Stomach (tissue), 9 donors: ENCODE measurements around the gene SFN. TPM values are rescaled to one million over a fixed set of nuclear protein-coding genes. Genes with fewer than 3 reads are reported as not detected.

Experiments
- DNase-seq, 2 donors: peaks; one replicate each; pipeline versions ENCODE4 v3.0.0 to v3.0.0-alpha.2; 2013 to 2019
- H3K27ac ChIP-seq, 5 donors: fragments of 200-600 bp in 4 of 5; sonication (generic) in 4 of 5; one replicate each; pipeline ENCODE4 v1.5.1; 2013 to 2019; ENCODE audit warnings: mild to moderate bottlenecking in 1 of 5, moderate library complexity in 1 of 5
- H3K27me3 ChIP-seq, 3 donors: fragments of 200-600 bp; sonication (generic); one replicate each; pipeline ENCODE4 v1.5.1; 2017 to 2019; ENCODE audit warnings: mixed run types in 1 of 3
- H3K36me3 ChIP-seq, 4 donors: fragments of 200-600 bp; sonication (generic); 1 replicate in 3 of 4; 2 replicates in 1 of 4; pipeline ENCODE4 v1.5.1; 2016 to 2019
- H3K4me1 ChIP-seq, 4 donors: fragments of 200-600 bp; sonication (generic); one replicate each; pipeline ENCODE4 v1.5.1; 2016 to 2019
- H3K4me3 ChIP-seq, 4 donors: fragments of 200-600 bp; sonication (generic) in 3 of 4; one replicate each; pipeline ENCODE4 v1.5.1; 2016 to 2019; ENCODE audit warnings: mild to moderate bottlenecking in 1 of 4
- H3K9me3 ChIP-seq, 4 donors: fragments of 200-600 bp; sonication (generic); one replicate each; pipeline ENCODE4 v1.5.1; 2016 to 2019
- EP300 ChIP-seq: sonication (generic); formaldehyde crosslinking; IDR thresholded peaks from one replicate; pipeline ENCODE4 v1.6.1; 2017; ENCODE audit warnings: antibody characterized with exemption
- POLR2A ChIP-seq, 4 donors: fragments of 450-650 bp; IDR thresholded peaks; one replicate each; pipeline ENCODE4 v1.6.1; 2016; ENCODE audit warnings: antibody characterized with exemption in 4 of 4, control low read depth in 2 of 4, mild to moderate bottlenecking in 1 of 4, moderate library complexity in 1 of 4
- POLR2AphosphoS5 ChIP-seq, 3 donors: sonication (generic); formaldehyde crosslinking; IDR thresholded peaks; one replicate each; pipeline ENCODE4 v1.6.1; 2016; ENCODE audit warnings: antibody characterized with exemption in 3 of 3
- WGBS, 5 donors: extraction: QIAGEN DNeasy Blood & Tissue Kit in 3 of 5; methylation state at CpG; one replicate each; pipeline versions ENCODE4 v1.1.5 to v1.1.7; 2013 to 2018; 5-methylcytosine and 5-hydroxymethylcytosine counted together
- intact Hi-C: fragments of 100-400 bp; cut with DNase I; formaldehyde crosslinking; loops from one replicate; pipeline ENCODE4 v1.15.1; 2023; ENCODE audit warnings: low total_unique reads
- polyA plus RNA-seq, 3 donors: library from polyadenylated mRNA; stranded (reverse); fragments of 200-250 nt; gene quantifications; one replicate each; pipeline ENCODE4 v1.2.3, GENCODE V29; 2013
- total RNA-seq, 5 donors: library from RNA; depleted of rRNA; stranded (reverse); fragments of >200 nt; gene quantifications; one replicate each; pipeline versions ENCODE4 v1.1.0 to v1.2.3, GENCODE V29; 2014 to 2016
- TF ChIP-seq, protein P1 (sequence below), 7 experiments: fragments of 450-650 bp in 4 of 7; fragments of 200-600 bp in 3 of 7; sonication (generic) in 3 of 7; IDR thresholded peaks; one replicate each; pipeline ENCODE4 v1.5.1; 2016 to 2019; ENCODE audit warnings: antibody characterized with exemption in 7 of 7, control low read depth in 2 of 7, mild to moderate bottlenecking in 1 of 7
- donor health status: healthy with polysubstance abuse.
- donor health status: Bipolar disorder and iron deficiency.
- donor health status: healthy.

SFN gene
- total and polyA plus RNA-seq, 8 donors: 17.4 to 410 (median 81.2) TPM

DNA sequence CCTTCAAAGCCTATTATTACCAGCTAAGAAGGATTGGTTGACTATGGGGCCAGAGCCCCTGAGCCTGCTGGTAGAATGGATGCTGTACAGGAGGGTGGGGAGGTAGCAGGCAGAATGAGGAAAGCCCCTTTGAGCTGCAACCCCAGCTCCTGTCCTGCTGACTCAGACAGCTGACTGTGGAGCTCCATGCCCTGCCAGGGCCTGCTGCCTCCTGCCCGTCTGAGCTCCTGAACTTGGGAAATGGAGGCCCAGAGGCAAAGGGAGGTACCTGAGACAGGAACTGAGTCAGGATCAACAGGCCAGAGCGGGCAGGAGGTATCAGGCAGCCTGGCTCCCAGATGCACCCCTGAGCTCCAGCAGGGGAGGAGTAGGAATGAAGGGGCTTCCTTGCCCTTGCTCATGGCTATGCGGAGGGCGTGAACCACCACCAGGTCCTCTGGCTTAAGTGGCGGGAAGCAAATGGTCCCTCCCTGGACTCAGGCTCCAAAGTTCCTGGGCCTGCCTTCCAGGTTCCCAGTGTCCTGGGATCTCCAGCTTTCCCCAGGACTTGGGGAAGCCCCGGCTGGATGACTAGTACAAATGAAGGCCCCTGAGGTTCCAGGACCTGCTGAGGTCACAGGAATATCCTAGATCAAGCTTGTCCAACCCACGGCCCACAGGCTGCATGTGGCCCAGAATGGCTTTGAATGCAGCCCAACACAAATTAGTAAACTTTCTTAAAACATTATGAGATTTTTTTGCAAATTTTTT is 3.9 kb upstream of the SFN start:
- TF ChIP-seq POLR2A (IDR thresholded peaks at IDR 0.05) (no peak), EP300 (no peak), POLR2AphosphoS5 (IDR thresholded peaks at IDR 0.05) (no peak)
- TF ChIP-seq, protein P1, sequence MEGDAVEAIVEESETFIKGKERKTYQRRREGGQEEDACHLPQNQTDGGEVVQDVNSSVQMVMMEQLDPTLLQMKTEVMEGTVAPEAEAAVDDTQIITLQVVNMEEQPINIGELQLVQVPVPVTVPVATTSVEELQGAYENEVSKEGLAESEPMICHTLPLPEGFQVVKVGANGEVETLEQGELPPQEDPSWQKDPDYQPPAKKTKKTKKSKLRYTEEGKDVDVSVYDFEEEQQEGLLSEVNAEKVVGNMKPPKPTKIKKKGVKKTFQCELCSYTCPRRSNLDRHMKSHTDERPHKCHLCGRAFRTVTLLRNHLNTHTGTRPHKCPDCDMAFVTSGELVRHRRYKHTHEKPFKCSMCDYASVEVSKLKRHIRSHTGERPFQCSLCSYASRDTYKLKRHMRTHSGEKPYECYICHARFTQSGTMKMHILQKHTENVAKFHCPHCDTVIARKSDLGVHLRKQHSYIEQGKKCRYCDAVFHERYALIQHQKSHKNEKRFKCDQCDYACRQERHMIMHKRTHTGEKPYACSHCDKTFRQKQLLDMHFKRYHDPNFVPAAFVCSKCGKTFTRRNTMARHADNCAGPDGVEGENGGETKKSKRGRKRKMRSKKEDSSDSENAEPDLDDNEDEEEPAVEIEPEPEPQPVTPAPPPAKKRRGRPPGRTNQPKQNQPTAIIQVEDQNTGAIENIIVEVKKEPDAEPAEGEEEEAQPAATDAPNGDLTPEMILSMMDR (IDR thresholded peaks at IDR 0.05): no peak
- 87 to 96% (median 89%) methylated on average over 7 of the region's 7 CpGs for WGBS, 5 donors
- Histone ChIP-seq H3K4me3 (no peak overlapping the region), H3K9me3 (no peaks in the 10 kb centered on the region), H3K27ac (no peak overlapping the region), H3K27me3 (no peaks in the 10 kb centered on the region), H3K36me3 (peaks cover 6 to 44% (median 41%) of the 10 kb centered on the region in 4 donors), H3K4me1 (peaks cover 6 to 38% (median 9%) of the 10 kb centered on the region in 4 donors)
- intact Hi-C loops: no loop called here
- DNase-seq: no peak

DNA sequence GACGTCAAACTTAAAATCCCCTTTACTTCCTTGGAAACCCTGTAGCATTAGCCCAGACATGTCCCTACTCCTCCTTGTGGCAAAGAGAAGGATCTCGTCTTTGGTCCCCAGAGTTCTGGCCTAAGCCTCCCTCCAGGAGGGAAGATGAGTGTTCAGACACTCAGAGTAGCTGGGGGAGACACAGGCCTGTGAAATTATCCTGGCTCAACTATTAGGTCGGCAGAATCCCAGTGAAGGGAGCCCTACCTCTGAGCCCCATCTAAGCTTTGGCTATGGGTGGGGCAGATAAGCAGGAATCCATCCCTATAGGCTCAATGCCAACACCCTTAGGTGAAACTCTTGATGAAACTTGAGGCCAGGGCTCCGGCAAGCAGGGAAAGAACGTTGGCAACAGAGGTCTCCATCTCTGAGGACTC is 1.7 kb upstream of the SFN start:
- Histone ChIP-seq H3K4me1 (peaks cover 16 to 36% (median 26%) of the 10 kb centered on the region in 4 donors), H3K4me3 (no peak overlapping the region), H3K36me3 (peaks cover 0 to 22% (median 19%) of the 10 kb centered on the region in 4 donors), H3K9me3 (no peaks in the 10 kb centered on the region), H3K27me3 (no peaks in the 10 kb centered on the region), H3K27ac (peak overlapping the region in 1 of 5 donors; percentile 92)
- no peak for DNase-seq
- intact Hi-C loops: no loop called here
- TF ChIP-seq, protein P1 (IDR thresholded peaks at IDR 0.05): no peak
- TF ChIP-seq EP300 (no peak), POLR2AphosphoS5 (IDR thresholded peaks at IDR 0.05) (no peak), POLR2A (IDR thresholded peaks at IDR 0.05) (no peak)
- WGBS, 5 donors: 47 to 70% (median 49%) methylated on average over 5 of the region's 5 CpGs

DNA sequence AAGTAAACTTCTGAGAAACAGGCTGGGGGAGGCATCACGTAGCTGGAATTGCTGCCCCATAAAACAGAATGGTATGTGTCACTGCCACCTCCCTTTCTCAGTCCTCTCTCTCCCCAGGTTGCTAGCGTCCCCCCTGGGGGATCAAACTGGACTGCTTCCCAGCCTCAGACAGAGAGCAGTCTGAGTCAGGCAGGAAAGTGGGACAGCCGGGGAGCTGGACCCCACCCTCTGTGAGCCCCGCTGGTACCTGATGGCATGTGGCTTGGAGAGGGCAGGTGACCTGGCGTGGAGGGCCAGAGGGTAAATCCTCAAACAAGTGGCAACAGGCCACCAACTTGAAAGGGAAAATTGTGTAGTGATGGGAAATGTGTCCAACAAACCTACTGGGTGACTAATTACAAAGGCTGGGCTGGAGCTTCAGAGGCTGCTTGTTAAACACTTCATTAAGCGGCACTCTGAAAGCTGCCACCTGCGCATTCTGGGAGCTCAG is 1.0 kb upstream of the SFN start:
- Histone ChIP-seq H3K4me3 (no peak overlapping the region), H3K9me3 (no peaks in the 10 kb centered on the region), H3K36me3 (peaks cover 0 to 16% (median 13%) of the 10 kb centered on the region in 4 donors), H3K27ac (peak overlapping the region; percentile 74 to 99 (median 96)), H3K27me3 (no peaks in the 10 kb centered on the region), H3K4me1 (peaks cover 16 to 36% (median 26%) of the 10 kb centered on the region in 4 donors)
- TF ChIP-seq POLR2A (IDR thresholded peaks at IDR 0.05) (no peak), POLR2AphosphoS5 (IDR thresholded peaks at IDR 0.05) (no peak), EP300 (no peak)
- TF ChIP-seq, protein P1 (IDR thresholded peaks at IDR 0.05): no peak
- WGBS, 5 donors: 82 to 91% (median 89%) methylated on average over 7 of the region's 7 CpGs
- no peak for DNase-seq
- intact Hi-C loops: no loop called here

DNA sequence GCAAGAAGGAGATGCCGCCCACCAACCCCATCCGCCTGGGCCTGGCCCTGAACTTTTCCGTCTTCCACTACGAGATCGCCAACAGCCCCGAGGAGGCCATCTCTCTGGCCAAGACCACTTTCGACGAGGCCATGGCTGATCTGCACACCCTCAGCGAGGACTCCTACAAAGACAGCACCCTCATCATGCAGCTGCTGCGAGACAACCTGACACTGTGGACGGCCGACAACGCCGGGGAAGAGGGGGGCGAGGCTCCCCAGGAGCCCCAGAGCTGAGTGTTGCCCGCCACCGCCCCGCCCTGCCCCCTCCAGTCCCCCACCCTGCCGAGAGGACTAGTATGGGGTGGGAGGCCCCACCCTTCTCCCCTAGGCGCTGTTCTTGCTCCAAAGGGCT is 732 bp downstream of the SFN start:
- H3K4me1 ChIP-seq: peaks cover 16 to 36% (median 26%) of the 10 kb centered on the region in 4 donors
- intact Hi-C loops: no loop called here
- H3K27me3 ChIP-seq: no peaks in the 10 kb centered on the region
- TF ChIP-seq EP300 (no peak), POLR2AphosphoS5 (IDR thresholded peaks at IDR 0.05) (no peak), POLR2A (IDR thresholded peaks at IDR 0.05) (no peak)
- TF ChIP-seq, protein P1 (IDR thresholded peaks at IDR 0.05): no peak
- WGBS, 5 donors: 23 to 57% (median 45%) methylated on average over 11 to 20 of the region's 20 CpGs
- H3K9me3 ChIP-seq: no peaks in the 10 kb centered on the region
- peak overlapping the region; percentile 58 to 65 (median 61) for H3K4me3 ChIP-seq
- DNase-seq: peak in 1 of 2 donors; percentile 17
- no peaks in the 10 kb centered on the region for H3K36me3 ChIP-seq
- H3K27ac ChIP-seq: peak overlapping the region; percentile 88 to 99 (median 96)
